ENCODE data around the gene HNRNPF. TPM values are rescaled to one million over a fixed set of nuclear protein-coding genes. Genes with fewer than 3 reads are reported as not detected.
A peak's percentile ranks its signal among the peaks of the same experiment; 100 is the strongest.

Gene HNRNPF
- total and polyA plus RNA-seq, 4 donors, result 64.5 to 150 (median 113) TPM

GRCh38 chr10:43407576-43408330, 1.2 kb downstream of the HNRNPF start:
- Histone ChIP-seq H3K27me3 (ENCODE audit: control insufficient read depth in 4 of 4, insufficient read depth in 4 of 4, low read length in 3 of 4) (no peaks in the 10 kb centered on the region), H3K36me3 (ENCODE audit: control insufficient read depth in 4 of 4, insufficient read depth in 3 of 4, low read depth in 1 of 4, low read length in 3 of 4) (peaks cover 0 to 6% (median 4%) of the 10 kb centered on the region in 4 donors), H3K9me3 (ENCODE audit: control insufficient read depth in 4 of 4, low read length in 3 of 4) (no peaks in the 10 kb centered on the region), H3K27ac (ENCODE audit: low read depth in 1 of 2, low read length in 2 of 2) (peak overlapping the region; percentile 99), H3K9ac (ENCODE audit: low read depth in 1 of 2, low read length in 2 of 2) (peak overlapping the region; percentile 69 to 95), H3K4me3 (ENCODE audit: low read depth in 1 of 3, low read length in 3 of 3) (peak overlapping the region; percentile 87 to 92 (median 89)), H3K4me1 (ENCODE audit: control insufficient read depth in 4 of 4, insufficient read depth in 4 of 4, low read length in 3 of 4) (peaks cover 10 to 36% (median 19%) of the 10 kb centered on the region in 4 donors)
- TF ChIP-seq ZBTB33 (IDR thresholded peaks at IDR 0.05) (peak; percentile 25), FOXA2 (IDR thresholded peaks at IDR 0.05) (no peak), RXRA (IDR thresholded peaks at IDR 0.05) (peak in 1 of 2 donors; percentile 17), FOXA1 (IDR thresholded peaks at IDR 0.05) (no peak), MAX (IDR thresholded peaks at IDR 0.05) (peak; percentile 98), YY1 (IDR thresholded peaks at IDR 0.05) (peak; percentile 82), HNF4G (IDR thresholded peaks at IDR 0.05) (no peak), EGR1 (IDR thresholded peaks at IDR 0.05; ENCODE audit: low read depth in 2 of 2) (peak; percentile 96 to 99), REST (IDR thresholded peaks at IDR 0.05) (peak; percentile 91), SP1 (IDR thresholded peaks at IDR 0.05) (peak; percentile 50), NR2F2 (IDR thresholded peaks at IDR 0.05) (peak; percentile 32), RAD21 (IDR thresholded peaks at IDR 0.05) (peak in 1 of 2 donors; percentile 27), JUND (IDR thresholded peaks at IDR 0.05) (peak in 1 of 2 donors; percentile 27), CTCF (IDR thresholded peaks at IDR 0.05; ENCODE audit: low read depth, low read length, missing input control) (peak; percentile 35), TAF1 (conservative IDR thresholded peaks at IDR 0.05) (peak; percentile 60), HNF4A (conservative IDR thresholded peaks at IDR 0.05) (peak; percentile 21 to 40), GABPA (IDR thresholded peaks at IDR 0.05 in 1 of 2, conservative IDR thresholded peaks at IDR 0.05 in 1 of 2) (peak in 1 of 2 donors; percentile 52), ATF3 (IDR thresholded peaks at IDR 0.05) (no peak)
- under 1% methylated on average over 56 of the region's 56 CpGs for WGBS
- DNase-seq (ENCODE audit: low spot score), result peak; percentile 84
